Esophagus muscularis mucosa (tissue), 4 donors: Measurements from ENCODE around the gene PRKCE. TPM values are rescaled to one million over a fixed set of nuclear protein-coding genes. Genes with fewer than 3 reads are reported as not detected.

Source experiments
- DNase-seq: peaks from one replicate; pipeline ENCODE4 v3.0.0-alpha.2; 2017; ENCODE audit errors: extremely low spot score
- H3K27ac ChIP-seq, 4 donors: fragments of 200-600 bp; sonication (generic); replicated peaks in 1 of 4; 1 replicate in 3 of 4; 2 replicates in 1 of 4; pipeline ENCODE4 v1.5.1; 2016 to 2019; ENCODE audit warnings: mild to moderate bottlenecking in 1 of 4
- H3K27me3 ChIP-seq, 4 donors: fragments of 200-600 bp; sonication (generic); one replicate each; pipeline versions ENCODE4 v1.5.1 to v1.6.0; 2016 to 2019
- H3K36me3 ChIP-seq, 4 donors: fragments of 200-600 bp; sonication (generic); one replicate each; pipeline ENCODE4 v1.5.1; 2016 to 2019
- H3K4me1 ChIP-seq, 4 donors: fragments of 200-600 bp; sonication (generic); one replicate each; pipeline ENCODE4 v1.5.1; 2016 to 2019
- H3K4me3 ChIP-seq, 4 donors: fragments of 200-600 bp; sonication (generic); 1 replicate in 2 of 4; 2 replicates in 2 of 4; pipeline ENCODE4 v1.5.1; 2016 to 2019; ENCODE audit warnings: mild to moderate bottlenecking in 4 of 4, moderate library complexity in 1 of 4
- H3K9me3 ChIP-seq, 4 donors: fragments of 200-600 bp; sonication (generic); 1 replicate in 3 of 4; 2 replicates in 1 of 4; pipeline ENCODE4 v1.5.1; 2016 to 2019
- EP300 ChIP-seq: sonication (generic); formaldehyde crosslinking; IDR thresholded peaks from one replicate; pipeline ENCODE4 v1.6.1; 2017; ENCODE audit warnings: antibody characterized with exemption
- POLR2A ChIP-seq: fragments of 450-650 bp; IDR thresholded peaks from one replicate; pipeline ENCODE4 v1.6.1; 2017; ENCODE audit warnings: antibody characterized with exemption, moderate library complexity, mild to moderate bottlenecking, low read depth
- POLR2AphosphoS5 ChIP-seq, 2 donors: sonication (generic); formaldehyde crosslinking; IDR thresholded peaks; one replicate each; pipeline ENCODE4 v1.6.1; 2017; ENCODE audit warnings: antibody characterized with exemption in 2 of 2
- WGBS: methylation state at CpG from one replicate; pipeline ENCODE4 v1.1.5; 2018; 5-methylcytosine and 5-hydroxymethylcytosine counted together
- intact Hi-C: fragments of 100-400 bp; cut with DNase I; formaldehyde crosslinking; loops from one replicate; pipeline ENCODE4 v1.15.1; 2023
- total RNA-seq, 4 donors: library from RNA; depleted of rRNA; stranded (reverse); fragments of >200 nt; gene quantifications; one replicate each; pipeline versions ENCODE4 v1.1.0 to v1.2.1, GENCODE V29; 2016
- TF ChIP-seq, protein P1 (sequence below), 3 experiments: fragments of 200-600 bp in 2 of 3; fragments of 450-650 bp in 1 of 3; sonication (generic) in 2 of 3; IDR thresholded peaks; one replicate each; pipeline ENCODE4 v1.5.1; 2017 to 2019; ENCODE audit warnings: antibody characterized with exemption in 3 of 3, mild to moderate bottlenecking in 2 of 3, moderate library complexity in 1 of 3

Gene PRKCE
- total RNA-seq, 4 donors from 2014 or later: 11.6 to 21.1 (median 13.0) TPM

DNA sequence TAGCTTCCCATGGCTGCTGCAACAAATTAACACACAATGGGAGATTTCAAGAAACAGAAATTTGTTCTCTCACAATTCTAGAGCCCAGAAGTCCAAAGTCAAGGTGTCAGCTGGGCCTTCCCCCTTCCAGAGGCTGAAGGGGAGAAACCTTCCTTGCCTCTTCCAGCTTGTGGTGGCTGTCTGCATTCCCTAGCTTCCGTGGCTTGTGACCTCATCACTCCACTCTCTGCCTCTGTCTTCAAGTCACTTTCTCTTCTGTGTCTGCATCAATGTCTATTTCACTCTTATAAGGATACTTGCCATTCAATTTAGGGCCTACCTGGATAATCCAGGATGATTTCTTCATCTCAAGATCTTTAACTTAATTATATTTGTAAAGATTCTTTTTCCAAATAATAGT, 23.6 kb upstream of the PRKCE start:
- no peak overlapping the region for H3K4me3 ChIP-seq
- WGBS: 91% methylated on average over 1 of the region's 1 CpG
- no peak for DNase-seq
- H3K27me3 ChIP-seq: no peaks in the 10 kb centered on the region
- TF ChIP-seq EP300: no peak
- TF ChIP-seq, protein P1, sequence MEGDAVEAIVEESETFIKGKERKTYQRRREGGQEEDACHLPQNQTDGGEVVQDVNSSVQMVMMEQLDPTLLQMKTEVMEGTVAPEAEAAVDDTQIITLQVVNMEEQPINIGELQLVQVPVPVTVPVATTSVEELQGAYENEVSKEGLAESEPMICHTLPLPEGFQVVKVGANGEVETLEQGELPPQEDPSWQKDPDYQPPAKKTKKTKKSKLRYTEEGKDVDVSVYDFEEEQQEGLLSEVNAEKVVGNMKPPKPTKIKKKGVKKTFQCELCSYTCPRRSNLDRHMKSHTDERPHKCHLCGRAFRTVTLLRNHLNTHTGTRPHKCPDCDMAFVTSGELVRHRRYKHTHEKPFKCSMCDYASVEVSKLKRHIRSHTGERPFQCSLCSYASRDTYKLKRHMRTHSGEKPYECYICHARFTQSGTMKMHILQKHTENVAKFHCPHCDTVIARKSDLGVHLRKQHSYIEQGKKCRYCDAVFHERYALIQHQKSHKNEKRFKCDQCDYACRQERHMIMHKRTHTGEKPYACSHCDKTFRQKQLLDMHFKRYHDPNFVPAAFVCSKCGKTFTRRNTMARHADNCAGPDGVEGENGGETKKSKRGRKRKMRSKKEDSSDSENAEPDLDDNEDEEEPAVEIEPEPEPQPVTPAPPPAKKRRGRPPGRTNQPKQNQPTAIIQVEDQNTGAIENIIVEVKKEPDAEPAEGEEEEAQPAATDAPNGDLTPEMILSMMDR (IDR thresholded peaks at IDR 0.05): no peak
- TF ChIP-seq POLR2A: no peak
- TF ChIP-seq POLR2AphosphoS5 (IDR thresholded peaks at IDR 0.05): no peak
- no peaks in the 10 kb centered on the region for H3K9me3 ChIP-seq
- H3K36me3 ChIP-seq: no peaks in the 10 kb centered on the region
- peaks cover 0 to 8% (median 4%) of the 10 kb centered on the region in 4 donors for H3K4me1 ChIP-seq
- no peak overlapping the region for H3K27ac ChIP-seq
- intact Hi-C loops: no loop called here

DNA sequence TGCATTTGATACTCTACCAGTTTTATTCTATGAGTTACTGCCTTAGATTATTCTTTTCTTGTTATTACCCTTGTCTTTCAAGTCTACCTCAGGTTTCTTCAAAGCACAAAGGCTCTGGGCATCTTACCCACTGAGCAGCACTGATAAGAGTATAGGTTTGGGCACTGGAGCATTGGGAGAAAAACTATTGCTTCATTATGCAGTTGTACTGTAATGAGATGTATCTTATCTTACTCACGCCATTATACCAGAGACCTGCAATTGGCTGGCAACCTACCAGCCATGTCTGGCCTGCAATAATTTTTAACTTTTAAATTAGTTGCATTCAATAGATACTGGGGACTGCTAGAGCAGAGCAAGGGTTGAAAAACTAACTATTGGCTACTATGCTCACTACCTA, 21.5 kb upstream of the PRKCE start:
- Histone ChIP-seq H3K36me3 (no peaks in the 10 kb centered on the region), H3K4me1 (peaks cover 0 to 8% (median 4%) of the 10 kb centered on the region in 4 donors), H3K9me3 (no peaks in the 10 kb centered on the region), H3K27ac (no peak overlapping the region), H3K27me3 (no peaks in the 10 kb centered on the region), H3K4me3 (no peak overlapping the region)
- intact Hi-C loops: no loop called here
- WGBS: 100% methylated on average over 1 of the region's 1 CpG
- TF ChIP-seq POLR2A (no peak), EP300 (no peak), POLR2AphosphoS5 (IDR thresholded peaks at IDR 0.05) (no peak)
- TF ChIP-seq, protein P1 (IDR thresholded peaks at IDR 0.05): no peak
- no peak for DNase-seq

DNA sequence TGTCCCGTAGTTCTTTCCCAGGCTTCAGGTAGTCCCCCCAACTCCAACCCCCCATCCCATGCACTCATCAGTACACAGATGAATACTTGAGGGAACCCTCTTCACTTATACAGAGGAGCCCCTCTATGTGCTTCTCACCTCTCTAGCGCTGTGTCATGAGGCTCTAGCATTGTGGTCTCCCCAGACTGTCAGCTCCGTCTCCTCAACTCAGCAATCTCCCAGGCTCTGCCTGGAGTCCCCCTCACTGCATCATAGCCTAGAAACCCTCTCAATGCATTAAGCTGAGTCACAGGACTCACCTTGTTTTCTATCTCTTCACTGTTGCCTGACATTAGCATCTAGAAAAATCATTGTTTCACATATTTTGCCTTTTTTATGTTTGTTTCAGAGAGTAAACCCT, 20.2 kb upstream of the PRKCE start:
- H3K27me3 ChIP-seq: no peaks in the 10 kb centered on the region
- no peak for DNase-seq
- no peaks in the 10 kb centered on the region for H3K36me3 ChIP-seq
- no peaks in the 10 kb centered on the region for H3K9me3 ChIP-seq
- no peak for TF ChIP-seq POLR2AphosphoS5 (IDR thresholded peaks at IDR 0.05)
- no peak for TF ChIP-seq POLR2A
- TF ChIP-seq, protein P1 (IDR thresholded peaks at IDR 0.05): no peak
- no peak for TF ChIP-seq EP300
- H3K4me3 ChIP-seq: no peak overlapping the region
- no peak overlapping the region for H3K27ac ChIP-seq
- intact Hi-C loops: no loop called here
- peaks cover 0 to 7% (median 2%) of the 10 kb centered on the region in 4 donors for H3K4me1 ChIP-seq
- whole genome bisulfite sequencing: 95% methylated on average over 3 of the region's 3 CpGs

DNA sequence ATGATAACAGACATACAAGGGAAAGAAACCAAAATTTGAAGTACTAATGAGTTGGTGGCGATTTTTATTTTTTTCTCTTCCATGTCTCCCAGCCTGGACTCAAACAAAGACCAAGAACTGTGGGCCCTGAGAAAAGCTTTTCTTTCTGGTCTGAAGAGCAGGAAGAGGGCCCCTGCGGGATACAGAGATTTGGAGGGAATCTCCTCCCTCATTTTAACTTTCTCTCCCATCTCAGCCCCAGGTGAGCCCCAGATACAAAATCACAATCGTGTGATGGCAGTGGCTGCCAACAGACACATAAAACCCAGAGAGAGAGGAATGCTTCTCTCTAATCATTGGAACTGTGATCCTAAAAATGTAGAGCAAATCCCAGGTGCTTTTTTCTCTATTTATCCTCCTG, 19.5 kb upstream of the PRKCE start:
- Histone ChIP-seq H3K9me3 (no peaks in the 10 kb centered on the region), H3K27me3 (no peaks in the 10 kb centered on the region), H3K36me3 (no peaks in the 10 kb centered on the region), H3K4me1 (peaks cover 0 to under 1% (median 0%) of the 10 kb centered on the region in 4 donors), H3K27ac (no peak overlapping the region), H3K4me3 (no peak overlapping the region)
- intact Hi-C loops: no loop called here
- TF ChIP-seq POLR2A (no peak), EP300 (no peak)
- DNase-seq: no peak
- WGBS: 88% methylated on average over 3 of the region's 3 CpGs

DNA sequence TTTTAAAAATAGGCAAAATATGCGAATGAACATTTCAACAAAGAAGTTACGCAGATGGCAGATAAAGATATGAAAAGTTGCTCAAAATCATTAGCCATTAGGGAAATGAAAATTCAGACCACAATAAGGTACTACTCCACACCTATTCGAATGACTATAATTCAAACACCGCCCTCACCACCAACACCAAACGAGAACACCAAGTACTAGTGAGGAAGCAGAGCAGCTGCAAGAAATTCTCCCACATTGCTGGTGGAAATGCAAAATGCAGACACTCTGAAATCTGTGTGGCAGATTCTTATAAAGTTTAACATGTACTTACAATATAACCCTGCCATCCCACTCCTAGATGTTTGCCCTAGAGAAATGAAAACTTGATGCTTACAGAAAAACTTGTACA, 17.3 kb upstream of the PRKCE start:
- Histone ChIP-seq H3K27ac (no peak overlapping the region), H3K36me3 (no peaks in the 10 kb centered on the region), H3K27me3 (no peaks in the 10 kb centered on the region), H3K9me3 (no peaks in the 10 kb centered on the region), H3K4me1 (no peaks in the 10 kb centered on the region), H3K4me3 (no peak overlapping the region)
- intact Hi-C loops: no loop called here
- WGBS: 85% methylated on average over 5 of the region's 5 CpGs
- TF ChIP-seq POLR2AphosphoS5 (IDR thresholded peaks at IDR 0.05): no peak
- DNase-seq: no peak

DNA sequence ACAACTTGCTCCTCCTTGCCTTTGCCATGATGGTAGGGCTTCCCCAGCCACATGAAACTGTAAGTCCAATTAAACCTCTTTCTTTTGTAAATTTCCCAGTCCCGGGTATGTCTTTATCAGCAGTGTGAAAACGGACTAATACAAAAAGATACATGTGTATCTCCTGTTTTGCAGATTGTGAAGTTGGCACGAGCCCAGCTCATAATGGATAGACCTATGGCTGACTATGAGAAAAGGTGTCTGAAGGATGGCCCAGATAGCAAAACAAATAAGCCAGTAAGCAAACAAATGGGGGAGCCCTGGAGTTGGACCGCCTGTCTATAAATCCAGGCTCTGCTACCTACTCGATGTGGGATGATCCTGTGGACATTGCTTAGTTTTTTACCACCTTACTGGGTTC, 15.5 kb upstream of the PRKCE start:
- no peak for TF ChIP-seq POLR2A
- TF ChIP-seq EP300: no peak
- TF ChIP-seq POLR2AphosphoS5 (IDR thresholded peaks at IDR 0.05): no peak
- TF ChIP-seq, protein P1 (IDR thresholded peaks at IDR 0.05): no peak
- Histone ChIP-seq H3K4me3 (no peak overlapping the region), H3K27me3 (no peaks in the 10 kb centered on the region), H3K27ac (no peak overlapping the region), H3K4me1 (no peaks in the 10 kb centered on the region), H3K9me3 (no peaks in the 10 kb centered on the region), H3K36me3 (no peaks in the 10 kb centered on the region)
- no peak for DNase-seq
- WGBS: 82% methylated on average over 5 of the region's 5 CpGs
- intact Hi-C loops: no loop called here
